ENCODE data around the gene MMP24OS.

The MMP24OS gene

GRCh38 chr20:35251613-35251940 is 26.3 kb downstream of the MMP24OS start:
- DNase-seq (ENCODE audit: low spot score) = no peak

GRCh38 chr20:35248641-35249475 is 29.1 kb downstream of the MMP24OS start:
- no peak for DNase-seq (ENCODE audit: low spot score)

GRCh38 chr20:35246723-35247122 is 31.2 kb downstream of the MMP24OS start:
- no peak for DNase-seq (ENCODE audit: low spot score)

- no peak for DNase-seq (ENCODE audit: low spot score)
Measured at GRCh38 chr20:35243986-35244385, 33.9 kb downstream of the MMP24OS start.

- no peak for DNase-seq (ENCODE audit: low spot score)
Measured at GRCh38 chr20:35243317-35243716, 34.6 kb downstream of the MMP24OS start.

- peak; percentile 80 for DNase-seq (ENCODE audit: low spot score)
Measured at GRCh38 chr20:35240811-35241293, 37.1 kb downstream of the MMP24OS start.

- no peak for DNase-seq (ENCODE audit: low spot score)
Measured at GRCh38 chr20:35240083-35240810, 37.7 kb downstream of the MMP24OS start.

GRCh38 chr20:35238735-35239134 is 39.2 kb downstream of the MMP24OS start:
- DNase-seq (ENCODE audit: low spot score) = no peak

- no peak for DNase-seq (ENCODE audit: low spot score)
Measured at GRCh38 chr20:35238170-35238569, 39.8 kb downstream of the MMP24OS start.

GRCh38 chr20:35237486-35237885 is 40.4 kb downstream of the MMP24OS start:
- DNase-seq (ENCODE audit: low spot score) = no peak

- DNase-seq (ENCODE audit: low spot score) = no peak
Measured at GRCh38 chr20:35235881-35236280, 42.0 kb downstream of the MMP24OS start.

- DNase-seq (ENCODE audit: low spot score) = peak; percentile 70
Measured at GRCh38 chr20:35232575-35232974, 45.3 kb downstream of the MMP24OS start.

- peak; percentile 54 for DNase-seq (ENCODE audit: low spot score)
Measured at GRCh38 chr20:35226884-35227681, 50.8 kb downstream of the MMP24OS start.

All from kidney tubule cell (primary cell).